Subcutaneous adipose tissue (tissue), 4 donors: ENCODE data around the gene BTBD1. TPM values are rescaled to one million over a fixed set of nuclear protein-coding genes. Genes with fewer than 3 reads are reported as not detected.

Source experiments
- CTCF ChIP-seq: fragments of 450-650 bp; IDR thresholded peaks from one replicate; pipeline ENCODE4 v1.5.1; 2016; ENCODE audit warnings: low read depth, mild to moderate bottlenecking, control low read depth, antibody characterized with exemption, moderate library complexity
- small RNA-seq: library from RNA; depleted of rRNA; stranded (forward); fragments of <200 nt; gene quantifications from one replicate; pipeline ENCODE3, GENCODE V24; 2016
- total RNA-seq, 4 donors: library from RNA; depleted of rRNA; stranded (reverse); fragments of >200 nt; gene quantifications; one replicate each; pipeline ENCODE4 v1.1.0, GENCODE V29; 2016

The BTBD1 gene
- total RNA-seq, 4 donors from 2014 or later, result 62.0 to 93.7 (median 78.9) TPM

- no peak for TF ChIP-seq CTCF
Measured at GRCh38 chr15:82969353-82969752, 97.7 kb downstream of the BTBD1 start.

- no peak for TF ChIP-seq CTCF
Measured at GRCh38 chr15:82968066-82968465, 99.0 kb downstream of the BTBD1 start.

- TF ChIP-seq CTCF, result no peak
Measured at GRCh38 chr15:82966671-82967071, 100.4 kb downstream of the BTBD1 start.

Small RNAs within 50 kb of the gene (small RNA-seq; reads per million reads assigned to genes)
- not detected for gene MIR4515

Other genes starting within 250 kb of the BTBD1 start
- gene HOMER2, start 114.5 kb downstream of the BTBD1 start, total RNA-seq, result 1 to 10 TPM; 3.6 to 9.8 (median 7.4) TPM
- 10 to 100 TPM; 12.8 to 13.9 (median 13.8) TPM for gene RAMAC, start 81.0 kb downstream of the BTBD1 start, total RNA-seq
- 10 to 100 TPM; 12.1 to 23.9 (median 12.9) TPM for gene C15orf40, start 55.6 kb downstream of the BTBD1 start, total RNA-seq
- 10 to 100 TPM in 3 of 4 donors, 1 to 10 TPM in 1; 9.5 to 34.3 (median 14.0) TPM for gene TM6SF1, start 40.4 kb upstream of the BTBD1 start, total RNA-seq
- 10 to 100 TPM; 17.7 to 32.2 (median 29.4) TPM for gene HDGFL3, start 140.6 kb upstream of the BTBD1 start, total RNA-seq
- gene BNC1, start 217.4 kb upstream of the BTBD1 start, total RNA-seq, result 1 to 10 TPM in 1 of 4 donors, under 1 TPM in 2, not detected in 1; 0.34 to 1.5 (median 0.44) TPM